ENCODE results near the gene COL27A1. TPM values are rescaled to one million over a fixed set of nuclear protein-coding genes. Genes with fewer than 3 reads are reported as not detected.

The COL27A1 gene
- total and polyA plus RNA-seq, 2 donors (not counting 3 experiments of a cell fraction or from before 2014, with no cell fraction given), result 14.7 to 49.1 TPM

DNA sequence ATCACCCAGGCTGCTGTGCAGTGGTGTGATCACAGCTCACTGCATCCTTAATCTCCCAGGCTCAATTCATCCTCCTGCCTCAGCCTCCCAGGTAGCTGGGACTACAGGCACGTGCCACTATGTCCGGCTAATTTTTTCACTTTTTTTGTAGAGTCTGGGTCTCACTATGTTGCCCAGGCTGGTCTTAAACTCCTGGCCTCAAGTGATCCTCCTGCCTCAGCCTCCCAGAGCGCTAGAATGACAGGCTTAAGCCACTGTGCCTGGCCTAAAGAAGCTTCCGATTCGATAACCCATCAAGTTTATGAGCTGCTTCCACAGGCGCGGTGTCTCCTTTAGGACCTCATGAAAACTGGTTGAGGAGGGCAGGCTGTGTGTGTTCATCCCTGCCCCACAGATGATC is 16.2 kb downstream of the COL27A1 start:
- POLR2A ChIA-PET, result no interaction called here
- Histone ChIP-seq H3K79me2 (ENCODE audit: control insufficient read depth, insufficient read depth, low read length) (no peaks in the 10 kb centered on the region), H3K9me3 (replicated peaks; ENCODE audit: control insufficient read depth, insufficient read depth, low read length) (no peaks in the 10 kb centered on the region), H3K27me3 (ENCODE audit: control insufficient read depth in 2 of 2, insufficient read depth in 2 of 2, low read length in 2 of 2) (no peaks in the 10 kb centered on the region), H3K27ac (ENCODE audit: insufficient read depth, low read depth, low read length) (no peak overlapping the region), H3K9ac (replicated peaks; ENCODE audit: extremely low read depth, insufficient read depth, low read length) (no peak overlapping the region), H3K4me1 (ENCODE audit: control insufficient read depth, extremely low read depth, insufficient read depth, low read length) (peaks cover 6% of the 10 kb centered on the region), H3K9me1 (replicated peaks; ENCODE audit: control insufficient read depth, extremely low read depth, insufficient read depth, low read length) (no peaks in the 10 kb centered on the region), H3K36me3 (ENCODE audit: control insufficient read depth in 2 of 2, extremely low read depth in 1 of 2, insufficient read depth in 2 of 2, low read length in 2 of 2) (peaks cover 0 to 7% of the 10 kb centered on the region in 2 experiments), H3K4me3 (replicated peaks in 1 of 3; ENCODE audit: insufficient read depth in 1 of 3, low read depth in 1 of 3, low read length in 3 of 3) (no peak overlapping the region), H3K4me2 (ENCODE audit: insufficient read depth, low read length) (no peak overlapping the region), H2AFZ (ENCODE audit: low read depth, low read length) (no peak overlapping the region), H4K20me1 (replicated peaks; ENCODE audit: control insufficient read depth, extremely low read depth, insufficient read depth, low read length) (no peaks in the 10 kb centered on the region)
- DNase-seq (ENCODE audit: low read depth, low spot score) (no peak), FAIRE-seq (no peak)
- TF ChIP-seq, protein P1, sequence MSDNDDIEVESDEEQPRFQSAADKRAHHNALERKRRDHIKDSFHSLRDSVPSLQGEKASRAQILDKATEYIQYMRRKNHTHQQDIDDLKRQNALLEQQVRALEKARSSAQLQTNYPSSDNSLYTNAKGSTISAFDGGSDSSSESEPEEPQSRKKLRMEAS (IDR thresholded peaks at IDR 0.05; ENCODE audit: insufficient read depth, insufficient read length), result no peak
- no peak for TF ChIP-seq FOS (IDR thresholded peaks at IDR 0.05; ENCODE audit: borderline replicate concordance, insufficient read depth, low read length)
- TF ChIP-seq POLR2A (IDR thresholded peaks at IDR 0.05; ENCODE audit: low read depth, low read length), result no peak
- TF ChIP-seq GATA2 (IDR thresholded peaks at IDR 0.05; ENCODE audit: insufficient read depth, insufficient read length, low read depth, low read length), result no peak
- TF ChIP-seq POLR2AphosphoS5 (IDR thresholded peaks at IDR 0.05; ENCODE audit: insufficient read depth, low read depth, low read length), result no peak
- TF ChIP-seq JUN (IDR thresholded peaks at IDR 0.05; ENCODE audit: borderline replicate concordance, insufficient read depth, insufficient read length, low read depth), result no peak
- TF ChIP-seq EZH2 (IDR thresholded peaks at IDR 0.05; ENCODE audit: borderline replicate concordance, low read depth, low read length, severe bottlenecking), result no peak
- TF ChIP-seq, protein P2, sequence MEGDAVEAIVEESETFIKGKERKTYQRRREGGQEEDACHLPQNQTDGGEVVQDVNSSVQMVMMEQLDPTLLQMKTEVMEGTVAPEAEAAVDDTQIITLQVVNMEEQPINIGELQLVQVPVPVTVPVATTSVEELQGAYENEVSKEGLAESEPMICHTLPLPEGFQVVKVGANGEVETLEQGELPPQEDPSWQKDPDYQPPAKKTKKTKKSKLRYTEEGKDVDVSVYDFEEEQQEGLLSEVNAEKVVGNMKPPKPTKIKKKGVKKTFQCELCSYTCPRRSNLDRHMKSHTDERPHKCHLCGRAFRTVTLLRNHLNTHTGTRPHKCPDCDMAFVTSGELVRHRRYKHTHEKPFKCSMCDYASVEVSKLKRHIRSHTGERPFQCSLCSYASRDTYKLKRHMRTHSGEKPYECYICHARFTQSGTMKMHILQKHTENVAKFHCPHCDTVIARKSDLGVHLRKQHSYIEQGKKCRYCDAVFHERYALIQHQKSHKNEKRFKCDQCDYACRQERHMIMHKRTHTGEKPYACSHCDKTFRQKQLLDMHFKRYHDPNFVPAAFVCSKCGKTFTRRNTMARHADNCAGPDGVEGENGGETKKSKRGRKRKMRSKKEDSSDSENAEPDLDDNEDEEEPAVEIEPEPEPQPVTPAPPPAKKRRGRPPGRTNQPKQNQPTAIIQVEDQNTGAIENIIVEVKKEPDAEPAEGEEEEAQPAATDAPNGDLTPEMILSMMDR (IDR thresholded peaks at IDR 0.05; ENCODE audit: extremely low read depth in 1 of 2, insufficient read depth in 1 of 2, low read depth in 1 of 2, low read length in 2 of 2), result no peak
- TF ChIP-seq MYC (IDR thresholded peaks at IDR 0.05; ENCODE audit: low read depth, low read length), result no peak
- intact Hi-C loops (cut with micrococcal nuclease), result no loop called here
- no TSS peak for BruUV-seq (replicated peaks)
- CTCF ChIA-PET, result interaction anchor here (1.0 to 1.4 kb wide), 4 partner anchors 49 to 119 kb away, joined by 3 to 5 read pairs (median 4); partner anchors contain the start of gene AMBP
- dilution Hi-C loops (cut with MboI; ENCODE audit: extremely low pct_ligation_motif_present, low sequenced_read_pairs), result no loop called here

Data from endothelial cell of umbilical vein (primary cell).